LNCaP clone FGC (cell line): Measurements from ENCODE around the gene PGPEP1.

Experiments
- DNase-seq: peaks from one replicate; pipeline ENCODE4 v3.0.0-alpha.2; 2011; ENCODE audit warnings: low read depth
- H3K4me3 ChIP-seq: 2 replicates; pipeline ENCODE4 v1.5.1; 2011; ENCODE audit warnings: mild to moderate bottlenecking, low read depth, low read length, control low read depth
- CTCF ChIP-seq: IDR thresholded peaks from 2 replicates; pipeline ENCODE4 v1.5.1; 2012; ENCODE audit warnings: mild to moderate bottlenecking; ENCODE audit not compliant: control insufficient read depth, insufficient read depth; ENCODE audit errors: extremely low read depth

The PGPEP1 gene

GRCh38 chr19:18385675-18386542 is 45.5 kb downstream of the PGPEP1 start, which contains the start of gene GDF15:
TSS of gene GDF15 (plus strand) at chr19:18386158. CDS start at chr19:18386190, 32 bp downstream.
- peak within 1 kb of the TSS; percentile 94 for H3K4me3 ChIP-seq

GRCh38 chr19:18386543-18387271 is 46.3 kb downstream of the PGPEP1 start:
- H3K4me3 ChIP-seq: peak overlapping the region; percentile 94
- no peak for TF ChIP-seq CTCF
- no peak for DNase-seq

More at GRCh38 chr19:18385675-18386542, 45.5 kb downstream of the PGPEP1 start, which contains the start of gene GDF15:
- peak; percentile 81 for TF ChIP-seq CTCF
- DNase-seq: peak; percentile 87

- peak; percentile 96 for TF ChIP-seq CTCF
- no peak for DNase-seq
- H3K4me3 ChIP-seq: peak overlapping the region; percentile 94
Observed at GRCh38 chr19:18388100-18388959, 47.9 kb downstream of the PGPEP1 start.

- peak overlapping the region; percentile 94 for H3K4me3 ChIP-seq
- no peak for TF ChIP-seq CTCF
- no peak for DNase-seq
Observed at GRCh38 chr19:18388960-18389725, 48.7 kb downstream of the PGPEP1 start.

GRCh38 chr19:18389726-18390064 is 49.3 kb downstream of the PGPEP1 start:
- TF ChIP-seq CTCF: no peak
- H3K4me3 ChIP-seq: no peak overlapping the region
- no peak for DNase-seq

GRCh38 chr19:18390065-18390907 is 49.9 kb downstream of the PGPEP1 start:
- no peak overlapping the region for H3K4me3 ChIP-seq
- no peak for TF ChIP-seq CTCF
- DNase-seq: no peak
